Renal pelvis (tissue), 4 donors: ENCODE data around the gene CHST5. TPM values are rescaled to one million over a fixed set of nuclear protein-coding genes. Genes with fewer than 3 reads are reported as not detected.
"Not testable (repeated sequence)": the region's sequence is repeated elsewhere in the genome, so short reads cannot be mapped to it uniquely, and the experiment has no call there.

Source experiments
- DNase-seq: peaks from one replicate; pipeline ENCODE4 v3.0.0-alpha.2; 2013
- polyA plus RNA-seq, 3 donors: library from polyadenylated mRNA; unstranded; fragments of 120-200 nt; gene quantifications; one replicate each; pipeline ENCODE4 v1.2.1, GENCODE V29; 2013; ENCODE audit not compliant: insufficient read length in 3 of 3

The CHST5 gene
- polyA plus RNA-seq, 3 donors = 0.47 to 1.3 (median 1.3) TPM

DNA sequence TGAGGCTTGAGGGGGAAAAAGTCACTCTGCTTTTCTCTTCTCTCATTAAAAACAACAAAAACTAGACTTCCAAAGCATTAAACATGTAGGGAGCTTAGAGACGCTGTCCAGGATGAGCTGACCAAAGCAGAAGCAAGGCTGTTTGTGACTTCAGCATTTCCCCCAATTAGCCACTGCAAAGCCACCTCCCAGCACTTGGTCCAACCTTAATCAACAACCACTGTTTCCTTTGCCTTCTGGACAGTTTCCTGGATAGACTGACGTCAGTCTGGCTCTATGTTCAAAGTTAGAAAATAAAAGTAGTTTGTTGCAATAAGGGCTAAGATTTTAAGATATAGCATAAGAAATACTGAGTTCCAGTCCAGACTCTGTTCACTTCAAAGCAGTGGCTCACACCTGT is 17.0 kb upstream of the CHST5 start:
- DNase-seq = no peak

DNA sequence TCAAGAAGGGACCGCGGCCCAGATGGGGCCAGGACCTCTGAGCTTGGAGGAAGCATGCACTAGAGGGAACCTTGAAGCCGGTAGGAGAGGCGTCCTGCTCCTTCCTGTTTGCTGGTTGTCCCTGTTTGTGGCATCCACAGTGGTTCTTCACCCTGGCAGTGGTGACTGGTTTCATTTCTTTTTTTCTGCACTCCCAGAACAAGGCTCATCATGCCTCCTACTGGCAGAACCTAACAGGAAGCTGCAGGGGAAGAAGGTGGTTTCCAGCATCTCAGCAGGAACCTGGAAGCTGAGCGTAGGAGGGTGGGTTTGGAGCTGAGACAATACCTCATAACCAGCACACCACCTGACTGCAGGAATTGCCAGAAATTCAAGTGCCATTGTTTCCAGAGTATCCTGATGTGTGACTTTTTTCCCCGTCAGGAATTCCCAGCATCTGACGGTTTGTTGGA is 14.3 kb upstream of the CHST5 start:
- no peak for DNase-seq

DNA sequence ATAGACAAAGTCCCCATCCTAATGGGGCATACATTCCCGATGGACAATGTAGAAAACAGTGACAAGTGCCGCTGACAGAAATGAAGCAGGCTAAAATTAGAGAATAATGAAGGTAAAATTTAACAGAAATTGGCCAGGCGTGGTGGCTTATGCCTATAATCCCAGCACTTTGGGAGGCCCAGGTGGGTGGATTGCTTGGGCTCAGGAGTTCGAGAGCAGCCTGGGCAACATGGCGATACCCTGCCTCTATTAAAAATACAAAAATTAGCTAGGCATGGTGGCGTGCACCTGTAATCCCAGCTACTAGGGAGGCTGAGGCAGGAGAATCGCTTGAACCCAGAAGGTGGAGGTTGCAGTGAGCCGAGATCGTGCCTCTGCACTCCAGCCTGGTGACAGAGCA is 12.5 kb upstream of the CHST5 start:
- not testable (repeated sequence) for DNase-seq

DNA sequence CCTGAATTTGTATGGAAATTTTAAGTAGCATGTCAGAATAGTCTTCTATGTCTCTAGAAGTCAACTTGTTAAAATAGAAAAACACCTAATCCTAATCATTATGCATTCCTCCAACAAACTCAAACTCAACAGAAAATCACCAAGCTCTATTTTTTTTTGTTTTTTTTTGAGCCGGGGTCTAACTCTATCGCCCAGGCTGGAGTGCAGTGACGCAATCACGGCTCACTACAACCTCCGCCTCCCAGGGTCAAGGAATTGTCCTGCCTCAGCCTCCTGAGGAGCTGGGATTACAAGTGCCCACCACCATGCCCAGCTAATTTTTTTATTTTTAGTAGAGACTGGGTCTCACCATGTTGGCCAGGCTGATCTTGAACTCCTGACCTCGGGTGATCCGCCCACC is 10.4 kb upstream of the CHST5 start:
- DNase-seq = no peak

DNA sequence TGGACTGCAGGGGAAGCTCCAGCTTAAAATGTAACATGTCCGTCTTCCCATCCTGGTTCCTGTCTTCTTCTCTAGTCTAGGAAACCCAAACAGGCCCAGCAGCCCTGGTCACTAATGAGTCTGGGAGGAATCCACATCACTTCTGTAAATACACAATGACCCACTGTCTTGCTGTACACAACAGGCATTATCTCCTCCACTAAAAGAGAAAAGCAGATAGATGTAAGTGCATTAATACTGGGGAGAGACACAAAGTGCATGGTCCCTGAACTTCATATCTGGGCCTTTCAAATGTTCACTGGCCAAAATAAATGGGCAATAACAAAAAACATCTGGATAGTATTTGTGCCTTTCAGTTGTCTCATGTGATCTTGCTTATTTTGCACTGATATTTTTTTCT is 10.0 kb upstream of the CHST5 start:
- not testable (repeated sequence) for DNase-seq

DNA sequence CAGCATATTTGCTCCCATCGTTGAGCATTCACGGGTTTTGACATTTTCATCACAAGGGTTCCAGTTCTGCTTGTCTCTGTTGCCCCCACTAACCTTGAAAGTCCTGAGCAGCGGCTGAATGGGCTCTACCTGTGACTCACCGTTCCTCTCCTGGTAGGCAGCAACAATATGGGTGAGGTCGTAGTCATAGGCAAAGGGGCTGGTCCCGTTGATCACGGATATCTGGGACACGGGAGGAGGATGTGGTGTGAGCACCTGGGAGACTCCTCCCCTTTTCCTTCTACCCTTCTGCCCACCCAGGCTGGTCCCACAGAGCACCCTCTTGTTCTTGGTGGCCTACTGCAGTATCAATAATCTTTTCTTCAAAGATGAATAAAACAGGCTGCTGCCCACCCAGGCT is 6.6 kb upstream of the CHST5 start:
- DNase-seq = not testable (repeated sequence)

DNA sequence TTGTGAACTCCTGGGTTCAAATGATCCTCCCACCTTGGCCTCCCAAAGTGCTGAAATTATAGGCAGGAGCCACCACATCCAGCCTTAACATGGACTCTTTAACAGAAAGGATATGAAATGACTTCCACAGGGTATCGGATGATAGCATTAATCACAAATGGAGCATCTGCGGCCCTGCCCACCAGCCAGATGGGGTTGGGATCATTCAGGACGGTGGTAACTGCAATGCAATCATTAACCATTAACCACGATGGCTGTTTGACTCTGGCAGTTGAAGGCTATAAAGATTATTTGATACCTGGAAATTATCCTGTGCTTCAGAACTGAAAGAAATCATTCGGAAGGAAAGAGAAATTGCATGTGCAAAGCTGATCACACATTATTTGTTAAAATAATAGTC is 5.3 kb upstream of the CHST5 start:
- DNase-seq = no peak

DNA sequence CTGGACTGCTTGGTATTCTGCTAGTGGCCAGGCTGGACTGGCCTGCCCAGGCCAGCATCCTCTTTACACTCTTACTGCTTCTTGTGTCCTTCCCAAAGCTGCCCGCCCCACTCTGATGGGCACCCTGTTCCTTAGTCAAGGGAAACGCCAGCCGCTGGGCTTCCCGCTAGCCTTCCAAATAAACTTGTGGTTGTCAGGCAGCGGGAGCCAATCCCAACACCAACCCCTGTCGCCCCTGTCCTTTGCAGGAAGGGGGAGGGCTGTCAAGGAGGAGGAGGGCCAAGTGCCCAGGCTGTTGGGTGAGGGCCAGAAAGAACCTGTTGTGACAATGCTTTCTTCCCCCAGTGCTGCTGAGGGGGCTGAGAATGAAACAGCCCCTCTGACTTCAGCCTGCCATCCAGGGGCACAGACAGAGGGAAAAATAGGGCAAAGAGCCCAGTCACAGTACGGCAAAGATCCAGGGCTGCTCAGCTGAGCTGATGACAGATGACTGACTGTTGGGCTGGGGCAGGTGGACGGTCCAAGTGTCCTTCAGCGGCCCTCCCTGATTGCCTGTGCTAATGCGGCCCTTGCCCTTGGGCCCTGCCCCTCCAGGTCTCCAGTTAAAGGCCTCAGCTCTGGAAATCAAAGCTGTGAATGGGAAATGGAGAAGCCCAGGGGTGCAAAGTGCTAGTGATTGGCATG is 3.1 kb upstream of the CHST5 start:
- DNase-seq = not testable (repeated sequence)

DNA sequence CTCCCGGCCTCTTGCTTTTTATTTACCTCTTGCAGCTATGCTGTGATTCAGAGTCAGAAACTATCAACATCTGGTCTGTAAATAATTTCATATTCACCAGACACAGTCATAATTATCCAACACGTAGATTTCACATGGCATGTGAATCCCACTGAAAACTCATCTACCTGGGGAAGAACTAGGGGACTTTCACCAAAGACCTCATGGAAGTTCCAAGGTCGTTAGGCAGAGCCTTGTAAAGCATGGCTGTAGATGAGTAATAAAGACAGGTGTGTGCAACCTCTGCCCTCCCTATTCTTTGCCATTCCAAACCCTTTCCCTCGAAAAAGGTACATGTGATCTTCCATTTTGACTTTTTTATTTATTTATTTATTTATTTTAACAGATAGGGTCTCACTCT is 1.9 kb upstream of the CHST5 start:
- DNase-seq = no peak

DNA sequence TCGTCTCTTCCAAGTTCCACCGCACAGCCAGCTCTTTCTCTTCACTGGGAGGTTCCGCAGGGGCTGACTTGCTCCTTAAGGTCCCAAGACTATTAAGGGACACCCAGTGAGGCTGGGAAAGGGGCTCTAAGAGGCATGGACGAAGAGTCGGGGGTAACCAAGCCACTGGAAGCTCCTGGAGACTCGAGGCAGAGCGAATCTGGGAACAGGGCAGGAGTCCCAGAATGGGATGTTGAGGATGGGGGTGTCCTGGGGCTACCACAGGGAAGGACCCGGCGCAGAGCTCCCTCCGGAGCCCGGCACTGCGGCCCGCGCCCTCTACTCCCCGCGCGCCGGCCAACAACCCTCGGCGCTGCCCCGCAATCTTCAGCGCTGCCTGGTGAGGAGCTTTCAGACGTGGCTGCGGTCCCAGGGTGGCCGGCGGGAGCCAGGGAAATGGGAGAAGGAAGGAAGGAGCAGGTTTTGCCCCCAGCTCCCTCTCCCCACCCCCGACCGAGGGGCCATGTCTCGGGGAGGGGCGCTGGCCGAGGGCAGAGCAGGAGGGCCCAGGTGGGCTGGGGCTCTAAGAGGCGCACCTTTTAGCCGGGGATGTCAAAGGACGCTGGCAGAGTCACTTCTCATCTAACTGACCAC is 581 bp downstream of the CHST5 start:
- DNase-seq = no peak

DNA sequence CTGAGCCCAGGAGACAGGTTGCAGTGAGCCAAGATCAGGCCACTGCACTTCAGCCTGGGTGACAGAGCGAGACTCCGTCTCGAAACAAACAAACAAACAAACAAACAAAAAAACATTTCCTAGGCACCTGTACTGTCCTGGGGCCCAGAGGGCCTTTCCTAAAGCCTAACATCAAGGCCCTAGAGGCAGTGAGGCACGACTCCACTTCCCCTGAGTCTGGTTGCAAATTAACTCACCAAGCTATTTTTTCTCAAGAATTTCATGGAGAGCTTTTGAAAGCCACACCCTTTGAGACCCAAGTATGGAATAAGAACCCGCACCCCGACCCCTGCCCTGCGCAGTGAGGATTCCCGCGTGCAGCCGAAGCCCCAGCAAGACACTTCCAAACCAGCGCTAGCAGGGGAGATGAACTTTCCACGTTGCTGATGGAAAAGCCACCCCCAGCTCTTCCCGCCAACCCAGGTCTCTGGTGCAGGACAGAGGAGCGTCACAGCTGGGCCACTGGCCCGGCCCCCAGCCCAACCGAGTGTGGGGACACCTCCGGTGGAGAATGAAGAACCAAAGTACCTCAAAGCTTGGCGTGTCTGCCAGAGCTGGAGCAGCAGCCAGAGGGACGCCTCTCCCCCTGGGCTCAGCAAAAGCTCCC is 1.2 kb downstream of the CHST5 start:
- DNase-seq = peak; percentile 26

DNA sequence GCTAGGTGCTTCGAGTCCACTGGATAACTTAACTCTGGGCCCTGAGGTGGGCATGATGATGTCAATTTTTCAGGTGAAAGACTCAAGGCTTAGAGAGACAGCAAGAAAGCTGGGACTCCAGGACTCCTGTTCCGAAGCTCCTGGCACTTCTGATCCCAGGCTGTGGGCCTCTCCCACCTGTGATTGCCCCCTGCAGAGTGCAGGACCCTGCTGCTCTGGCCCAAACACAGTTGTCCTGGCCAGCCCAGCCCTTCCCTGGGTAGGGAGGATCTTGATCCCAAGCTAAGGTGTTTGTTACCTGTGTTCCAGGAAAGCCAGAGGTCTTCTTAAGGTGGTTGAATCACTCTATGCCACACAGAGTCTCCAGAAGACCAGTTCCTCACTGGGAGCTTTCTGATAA is 3.1 kb downstream of the CHST5 start:
- DNase-seq = no peak

DNA sequence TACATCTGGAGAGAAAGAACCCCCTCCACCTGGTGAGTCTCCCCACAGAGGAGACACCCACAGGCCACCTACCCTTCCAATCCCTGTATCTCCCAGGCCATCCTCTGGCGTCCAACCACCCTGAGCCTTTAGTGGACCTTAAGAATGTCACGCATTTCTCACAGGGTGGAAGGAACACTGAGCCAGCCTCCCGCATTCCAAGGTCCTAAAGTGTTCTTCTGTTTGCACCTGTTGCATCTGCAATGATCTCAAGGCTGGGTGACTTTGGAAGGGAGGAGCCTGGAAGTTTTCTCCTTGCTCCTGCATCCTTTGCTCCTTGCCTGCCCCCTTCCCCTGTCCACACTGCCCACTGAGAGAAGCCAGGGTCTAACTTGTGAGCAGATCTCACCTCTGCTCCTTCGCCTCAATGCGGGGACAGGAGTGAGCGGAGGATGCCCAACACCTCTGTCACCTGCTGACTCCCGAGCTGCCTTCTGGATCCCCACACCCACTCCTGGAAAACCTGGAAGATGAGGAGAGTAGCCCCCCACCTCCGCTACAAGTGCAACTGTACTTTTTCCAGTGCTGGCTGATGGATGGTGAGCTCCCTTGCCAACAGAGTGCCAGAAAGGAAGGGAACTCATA is 3.7 kb downstream of the CHST5 start:
- DNase-seq = no peak

DNA sequence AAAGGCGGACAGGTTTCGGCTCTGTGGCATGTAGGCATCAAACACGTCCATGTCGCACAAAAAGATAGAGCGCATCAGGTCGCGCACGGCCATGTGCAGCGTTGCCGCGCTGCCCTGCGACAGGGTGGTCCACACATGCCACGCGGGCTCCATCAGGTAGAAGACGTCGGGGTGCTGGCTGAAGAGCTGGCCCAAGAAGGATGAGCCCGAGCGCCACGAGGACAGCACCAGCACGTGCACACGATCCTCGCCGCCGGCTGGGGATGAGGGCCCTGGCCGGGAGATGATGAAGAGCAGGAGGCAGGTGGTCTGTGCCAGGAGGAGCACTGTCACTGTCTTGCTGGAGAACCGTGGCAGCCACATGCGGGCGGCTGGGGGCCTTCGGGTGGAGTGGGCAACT is 5.9 kb downstream of the CHST5 start:
- no peak for DNase-seq

DNA sequence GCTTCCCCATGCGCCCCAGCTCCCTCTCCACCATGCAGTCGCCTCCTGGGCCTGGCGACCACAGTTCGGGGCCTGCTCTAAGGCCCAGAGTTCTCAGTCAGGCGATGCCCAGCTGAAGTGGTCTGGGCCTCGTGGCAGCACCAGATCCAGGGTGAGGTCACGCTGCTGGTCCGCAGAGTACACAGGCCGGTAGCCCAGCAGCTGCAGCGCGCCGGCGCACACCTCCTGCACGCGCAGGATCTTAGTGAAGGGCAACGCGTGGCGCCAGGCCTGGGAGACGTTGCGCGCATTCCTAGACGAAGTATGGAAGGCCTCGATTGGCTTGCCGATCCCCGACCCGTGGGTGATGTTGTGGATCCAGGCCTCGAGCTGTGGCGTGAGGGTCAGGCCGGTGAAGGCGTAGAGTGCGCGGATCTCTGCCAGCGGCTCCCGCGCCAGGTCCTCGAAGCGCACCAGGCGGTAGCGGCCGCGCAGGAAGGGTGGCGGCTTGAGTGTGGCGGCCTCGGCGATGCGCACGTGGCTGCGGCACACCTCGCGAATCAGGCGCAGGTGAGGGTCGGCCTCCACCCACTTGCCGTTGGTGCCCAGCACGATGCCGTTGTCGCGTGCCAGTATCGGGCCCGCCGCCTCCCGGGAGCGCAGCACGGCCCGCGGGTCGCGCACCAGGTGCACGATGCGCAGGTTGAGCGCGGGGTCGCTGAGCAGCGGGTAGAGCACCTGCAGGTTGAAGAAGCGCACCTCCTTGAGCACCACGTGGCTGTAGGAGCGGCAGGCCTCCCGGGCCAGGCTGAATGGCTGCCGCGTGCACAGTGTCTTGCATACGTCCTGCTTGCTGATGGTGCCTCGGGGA is 6.6 kb downstream of the CHST5 start:
- DNase-seq = no peak

DNA sequence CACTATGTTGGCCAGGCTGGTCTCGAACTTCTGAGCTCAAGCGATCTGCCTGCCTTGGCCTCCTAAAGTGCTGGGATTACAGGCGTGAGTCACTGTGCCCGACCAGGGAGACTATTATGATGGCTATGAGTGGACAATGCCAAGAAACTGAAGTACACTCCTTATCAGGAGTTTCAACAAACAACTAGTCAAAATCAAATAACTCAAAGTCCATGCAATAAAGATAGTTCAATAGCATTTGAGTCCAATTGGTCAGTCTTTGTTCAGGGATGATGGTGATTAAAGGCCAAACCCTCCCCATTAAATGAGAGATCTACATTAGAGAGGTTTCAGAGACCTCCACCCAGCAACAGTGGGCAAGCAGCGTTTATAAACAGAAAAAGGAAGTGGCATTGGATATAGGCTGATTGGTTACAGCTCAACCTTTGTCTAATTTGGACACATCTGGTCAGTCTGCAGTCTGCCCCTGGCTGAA is 8.0 kb downstream of the CHST5 start:
- DNase-seq = no peak

DNA sequence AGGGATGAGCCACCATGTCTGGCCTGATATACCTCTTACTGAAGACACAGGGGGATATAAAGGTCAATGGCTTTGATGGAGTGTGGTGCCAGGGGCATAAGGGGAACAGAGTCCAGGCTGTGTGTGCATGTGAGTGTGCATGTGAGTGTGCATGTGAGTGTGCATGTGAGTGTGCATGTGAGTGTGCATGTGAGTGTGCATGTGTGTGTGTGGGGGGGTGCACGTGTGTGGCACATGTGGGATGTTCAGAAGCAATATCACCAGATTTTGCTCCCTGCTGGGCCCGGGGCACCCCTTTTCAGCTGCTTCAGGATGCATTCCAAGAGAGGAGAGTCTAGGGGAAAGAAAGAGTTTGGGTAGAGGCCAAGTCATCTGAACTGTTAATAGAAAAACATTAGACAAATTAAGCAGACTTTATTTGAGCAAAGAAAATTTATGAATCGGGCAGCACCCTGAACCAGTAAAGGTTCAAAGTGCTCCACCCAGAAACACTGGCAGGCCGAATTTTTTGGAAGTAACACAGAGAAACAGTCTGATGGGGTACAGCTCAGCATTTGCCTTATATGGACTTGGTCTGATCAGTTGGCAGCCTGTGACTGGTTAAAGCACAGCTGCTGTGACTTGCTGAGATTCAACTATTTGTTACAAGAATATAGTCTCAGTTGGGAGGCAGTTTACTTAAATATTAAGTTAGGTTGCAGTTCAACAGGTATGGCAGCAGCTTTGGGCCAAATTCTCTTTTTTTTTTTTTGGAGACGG is 9.7 kb downstream of the CHST5 start:
- DNase-seq = no peak

DNA sequence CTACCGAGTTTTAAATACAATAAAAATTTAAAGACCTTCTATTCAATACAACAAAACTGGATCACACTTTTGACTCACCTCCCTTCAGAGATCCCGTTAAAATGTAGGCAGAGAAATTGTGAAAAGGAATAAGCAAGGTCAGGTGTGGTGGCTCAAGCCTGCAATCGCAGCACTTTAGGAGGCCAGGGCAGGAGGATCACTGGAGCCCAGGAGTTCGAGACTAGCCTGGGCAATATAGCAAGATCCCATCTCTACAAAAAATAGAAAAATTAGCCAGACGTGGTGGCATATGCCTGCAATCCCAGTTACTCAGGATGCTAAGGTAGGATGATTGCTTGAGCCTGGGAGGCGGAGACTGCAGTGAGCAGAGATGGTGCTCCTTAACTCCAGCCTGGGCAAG is 16.7 kb downstream of the CHST5 start:
- DNase-seq = no peak

DNA sequence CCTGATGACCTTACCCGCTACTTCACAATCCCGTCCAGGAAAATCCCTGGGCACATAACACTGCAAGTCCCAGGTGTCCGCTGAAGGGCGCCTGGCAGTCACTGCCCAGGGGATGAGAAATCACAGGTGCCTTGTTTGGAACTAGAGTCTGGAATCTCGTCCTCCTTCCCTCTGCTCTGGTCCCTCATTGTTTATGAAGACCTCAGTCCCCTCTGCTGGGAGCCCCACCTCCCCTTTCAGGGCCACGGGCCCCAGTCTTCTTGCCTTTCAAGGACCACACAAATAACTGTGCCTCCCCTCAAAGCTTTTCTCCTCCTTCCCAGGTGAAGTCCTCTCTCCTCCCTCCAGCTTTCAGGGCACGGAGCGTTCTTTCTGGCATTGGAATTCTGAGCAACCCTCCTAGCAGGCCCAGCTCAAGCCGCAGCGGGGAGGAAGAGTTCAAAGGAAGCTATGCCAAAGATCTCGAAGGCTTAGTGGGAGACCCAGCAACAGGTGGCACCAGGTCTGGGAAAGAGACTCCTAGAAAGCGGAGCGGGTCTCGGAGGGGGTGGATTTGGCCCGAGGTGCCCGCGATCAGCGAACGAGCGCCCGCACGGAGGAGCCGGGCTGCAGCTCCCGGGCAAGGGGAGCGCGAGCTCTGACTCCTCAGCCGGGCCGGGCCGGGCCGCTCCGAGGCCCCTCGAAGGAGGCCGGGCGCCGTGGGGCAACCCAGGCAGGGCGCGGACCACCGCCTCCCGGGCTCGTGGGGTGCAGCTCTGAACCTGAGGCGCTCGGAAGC is 19.5 kb downstream of the CHST5 start:
- peak; percentile 19 for DNase-seq

DNA sequence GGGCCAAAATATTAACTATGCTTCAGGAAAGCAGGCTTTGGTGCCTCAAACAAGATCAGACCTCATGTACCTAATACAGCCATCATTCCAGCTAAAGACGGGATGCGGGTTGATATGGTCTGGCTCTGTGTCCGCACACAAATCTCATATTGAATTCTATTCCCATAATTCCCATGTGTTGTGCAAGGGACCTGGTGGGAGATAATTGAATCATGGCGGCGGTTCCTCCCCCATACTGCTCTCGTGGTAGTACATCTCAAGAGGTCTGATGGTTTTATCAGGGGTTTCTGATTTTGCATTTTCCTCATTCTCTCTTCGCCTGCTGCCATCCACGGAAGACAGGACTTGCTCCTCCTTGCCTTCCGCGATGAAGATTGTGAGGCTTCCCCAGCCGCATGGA is 21.6 kb downstream of the CHST5 start:
- DNase-seq = no peak
